OCI-LY7 (cell line): ENCODE measurements around the gene ATP11A.

Experiments
- EZH2phosphoT487 ChIP-seq: fragments of 200-600 bp; sonication (generic); IDR thresholded peaks from 2 replicates; pipeline ENCODE4 v1.6.1; 2018; ENCODE audit warnings: low read depth, borderline replicate concordance, mild to moderate bottlenecking, mixed run types, antibody characterized with exemption, low read length, moderate library complexity, mixed read lengths
- TF ChIP-seq, protein P1 (sequence below): fragments of 200-600 bp; sonication (generic); conservative IDR thresholded peaks from 2 replicates; pipeline ENCODE4 v1.5.1; 2014; ENCODE audit warnings: mild to moderate bottlenecking, antibody characterized with exemption, low read length, moderate library complexity, mixed read lengths

DNA sequence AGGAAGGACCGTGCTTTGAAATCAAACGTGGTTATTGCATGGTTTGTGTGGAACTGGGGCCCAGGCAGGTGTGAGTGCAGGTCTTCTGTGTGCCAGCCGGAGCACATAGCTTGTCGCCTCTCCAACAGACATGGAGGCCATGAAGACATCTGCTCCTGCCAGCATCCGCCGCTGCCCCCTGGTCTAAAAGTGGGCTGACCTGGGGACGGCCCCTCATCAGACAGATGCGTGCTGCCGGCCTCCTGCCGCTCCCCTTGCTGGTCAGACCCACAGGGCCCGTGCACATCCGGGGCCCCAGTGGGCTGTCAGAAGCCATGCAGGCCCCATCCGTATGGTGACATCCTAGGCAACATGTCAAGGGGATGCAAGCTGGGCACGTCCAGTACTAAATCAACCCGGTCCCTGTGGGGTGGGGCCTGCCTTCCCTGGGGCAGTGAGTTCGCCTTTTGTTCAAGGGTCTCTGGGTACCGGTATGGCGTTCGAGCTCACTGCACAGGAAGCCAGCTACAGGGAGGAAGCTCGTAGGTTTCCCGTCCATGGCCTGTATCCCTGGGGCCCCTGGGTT is 191.2 kb downstream of the ATP11A start:
- no peak for TF ChIP-seq EZH2phosphoT487
- TF ChIP-seq, protein P1, sequence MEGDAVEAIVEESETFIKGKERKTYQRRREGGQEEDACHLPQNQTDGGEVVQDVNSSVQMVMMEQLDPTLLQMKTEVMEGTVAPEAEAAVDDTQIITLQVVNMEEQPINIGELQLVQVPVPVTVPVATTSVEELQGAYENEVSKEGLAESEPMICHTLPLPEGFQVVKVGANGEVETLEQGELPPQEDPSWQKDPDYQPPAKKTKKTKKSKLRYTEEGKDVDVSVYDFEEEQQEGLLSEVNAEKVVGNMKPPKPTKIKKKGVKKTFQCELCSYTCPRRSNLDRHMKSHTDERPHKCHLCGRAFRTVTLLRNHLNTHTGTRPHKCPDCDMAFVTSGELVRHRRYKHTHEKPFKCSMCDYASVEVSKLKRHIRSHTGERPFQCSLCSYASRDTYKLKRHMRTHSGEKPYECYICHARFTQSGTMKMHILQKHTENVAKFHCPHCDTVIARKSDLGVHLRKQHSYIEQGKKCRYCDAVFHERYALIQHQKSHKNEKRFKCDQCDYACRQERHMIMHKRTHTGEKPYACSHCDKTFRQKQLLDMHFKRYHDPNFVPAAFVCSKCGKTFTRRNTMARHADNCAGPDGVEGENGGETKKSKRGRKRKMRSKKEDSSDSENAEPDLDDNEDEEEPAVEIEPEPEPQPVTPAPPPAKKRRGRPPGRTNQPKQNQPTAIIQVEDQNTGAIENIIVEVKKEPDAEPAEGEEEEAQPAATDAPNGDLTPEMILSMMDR = no peak
